H1 (cell line): ENCODE results near the gene MRPL54. TPM values are rescaled to one million over a fixed set of nuclear protein-coding genes. Genes with fewer than 3 reads are reported as not detected.

Experiments
- CTCF ChIA-PET: fragments of 300-600 bp; sonication (Branson Sonifier 250); formaldehyde crosslinking; loops from one replicate; lab custom pipeline; 2021; ENCODE audit not compliant: partially characterized antibody; lab: Charles Lee
- POLR2A ChIA-PET: fragments of 300-600 bp; sonication (Branson Sonifier 250); formaldehyde crosslinking; loops from one replicate; lab custom pipeline; 2021; ENCODE audit warnings: inconsistent platforms; ENCODE audit not compliant: partially characterized antibody; lab: Charles Lee
- DNase-seq, 2 experiments: peaks; one replicate each; pipeline versions ENCODE4 v3.0.0 to v3.0.0-alpha.2; 2010 to 2022; ENCODE audit warnings: low spot score in 2 of 2, low read depth in 1 of 2, mixed read lengths in 1 of 2
- FAIRE-seq: peaks from 2 replicates; lab custom pipeline; 2011; peaks lifted over from hg19 to GRCh38; lab: Jason Lieb, UNC
- H2AFZ ChIP-seq: 2 replicates; pipeline ENCODE4 v1.8.1; 2012; ENCODE audit warnings: low read length, inconsistent platforms
- H2AK5ac ChIP-seq: 2 replicates; pipeline ENCODE4 v1.6.1; 2013; ENCODE audit warnings: low read depth, low read length
- H2BK120ac ChIP-seq: replicated peaks from 2 replicates; pipeline ENCODE3; 2013; ENCODE audit warnings: low read depth, low read length, inconsistent platforms
- H2BK12ac ChIP-seq: 2 replicates; pipeline ENCODE4 v1.6.1; 2013; ENCODE audit warnings: low read depth, low read length
- H2BK15ac ChIP-seq: 2 replicates; pipeline ENCODE4 v1.6.1; 2013; ENCODE audit warnings: low read length
- H2BK20ac ChIP-seq: 2 replicates; pipeline ENCODE4 v1.6.1; 2013; ENCODE audit warnings: low read length
- H2BK5ac ChIP-seq: 2 replicates; pipeline ENCODE4 v1.6.1; 2013; ENCODE audit warnings: low read depth, low read length
- H3K14ac ChIP-seq: 2 replicates; pipeline ENCODE4 v1.6.1; 2013; ENCODE audit warnings: inconsistent platforms; ENCODE audit not compliant: insufficient read length
- H3K18ac ChIP-seq: 2 replicates; pipeline ENCODE4 v1.6.1; 2013; ENCODE audit warnings: low read length; ENCODE audit errors: extremely low read depth
- H3K23ac ChIP-seq: 2 replicates; pipeline ENCODE4 v1.6.1; 2013; ENCODE audit warnings: inconsistent platforms; ENCODE audit not compliant: insufficient read length
- H3K23me2 ChIP-seq: 2 replicates; pipeline ENCODE4 v1.6.1; 2013; ENCODE audit warnings: low read depth, low read length
- H3K27ac ChIP-seq: 2 replicates; pipeline ENCODE4 v1.6.1; 2011; ENCODE audit warnings: low read depth, low read length, inconsistent platforms
- H3K27me3 ChIP-seq, 4 experiments: replicated peaks in 1 of 4; 1 replicate in 1 of 4; 2 replicates in 3 of 4; pipeline versions ENCODE4 v1.6.1 to v1.8.1; 2011 to 2013; ENCODE audit warnings: low read length in 3 of 4, mild to moderate bottlenecking in 3 of 4, inconsistent platforms in 2 of 4, mixed read lengths in 2 of 4, moderate library complexity in 1 of 4; ENCODE audit not compliant: control insufficient read depth in 3 of 4, insufficient read depth in 3 of 4; ENCODE audit errors: extremely low read depth in 1 of 4
- H3K36me3 ChIP-seq, 4 experiments: 2 replicates each; pipeline versions ENCODE4 v1.6.1 to v1.8.1; 2011 to 2013; ENCODE audit warnings: mild to moderate bottlenecking in 4 of 4, low read length in 3 of 4, moderate library complexity in 2 of 4, control low read depth in 1 of 4, inconsistent platforms in 1 of 4; ENCODE audit not compliant: insufficient read depth in 4 of 4, control insufficient read depth in 2 of 4
- H3K4ac ChIP-seq: replicated peaks from 2 replicates; pipeline ENCODE3; 2013; ENCODE audit warnings: low read length, low read depth, mixed read lengths, inconsistent platforms; ENCODE audit not compliant: insufficient read length
- H3K4me1 ChIP-seq, 4 experiments: replicated peaks in 1 of 4; 1 replicate in 1 of 4; 2 replicates in 3 of 4; pipeline versions ENCODE4 v1.6.1 to v1.8.1; 2011 to 2013; ENCODE audit warnings: low read length in 3 of 4, inconsistent platforms in 2 of 4, mixed read lengths in 1 of 4; ENCODE audit not compliant: insufficient read depth in 4 of 4, control insufficient read depth in 3 of 4
- H3K4me2 ChIP-seq, 2 experiments: 2 replicates each; pipeline versions ENCODE4 v1.6.1 to v1.8.1; 2011 to 2013; ENCODE audit warnings: low read depth in 2 of 2, low read length in 2 of 2, control low read depth in 1 of 2, inconsistent platforms in 1 of 2, mild to moderate bottlenecking in 1 of 2; ENCODE audit not compliant: insufficient read depth in 1 of 2
- H3K4me3 ChIP-seq, 4 experiments: fragments of 200-600, 300-600 bp in 1 of 4; sonication (generic), shearing (Covaris generic), sonication (Bioruptor Twin) in 1 of 4; 2 replicates each; pipeline versions ENCODE4 v1.5.1 to v1.8.1; 2011 to 2016; ENCODE audit warnings: low read length in 4 of 4, low read depth in 3 of 4, control low read depth in 2 of 4, inconsistent platforms in 2 of 4, mild to moderate bottlenecking in 2 of 4, mixed read lengths in 1 of 4, moderate library complexity in 1 of 4; ENCODE audit not compliant: insufficient read depth in 2 of 4; ENCODE audit errors: extremely low read depth in 1 of 4
- H3K56ac ChIP-seq: replicated peaks from 2 replicates; pipeline ENCODE3; 2013; ENCODE audit warnings: low read depth, mild to moderate bottlenecking, mixed read lengths, low read length, inconsistent platforms; ENCODE audit not compliant: insufficient read length
- H3K79me1 ChIP-seq: 2 replicates; pipeline ENCODE4 v1.6.1; 2013; ENCODE audit warnings: low read depth, low read length, control low read depth
- H3K79me2 ChIP-seq, 2 experiments: 2 replicates each; pipeline versions ENCODE4 v1.6.1 to v1.8.1; 2012 to 2013; ENCODE audit warnings: low read length in 2 of 2, mild to moderate bottlenecking in 2 of 2, inconsistent platforms in 1 of 2; ENCODE audit not compliant: insufficient read depth in 2 of 2, control insufficient read depth in 1 of 2
- H3K9ac ChIP-seq, 4 experiments: replicated peaks in 1 of 4; 1 replicate in 1 of 4; 2 replicates in 3 of 4; pipeline versions ENCODE4 v1.6.1 to v1.8.1; 2011 to 2013; ENCODE audit warnings: low read depth in 3 of 4, low read length in 3 of 4, control low read depth in 2 of 4, mild to moderate bottlenecking in 2 of 4, moderate library complexity in 2 of 4, inconsistent platforms in 1 of 4; ENCODE audit errors: extremely low read depth in 1 of 4
- H3K9me3 ChIP-seq, 2 experiments: 2 replicates each; pipeline versions ENCODE4 v1.6.1 to v1.8.1; 2012 to 2013; ENCODE audit warnings: mild to moderate bottlenecking in 2 of 2, moderate library complexity in 2 of 2, control low read depth in 1 of 2, inconsistent platforms in 1 of 2, low read depth in 1 of 2, low read length in 1 of 2, mixed read lengths in 1 of 2; ENCODE audit not compliant: insufficient read depth in 2 of 2
- H4K20me1 ChIP-seq, 2 experiments: replicated peaks in 1 of 2; 2 replicates each; pipeline versions ENCODE3 to v1.8.1; 2011 to 2013; ENCODE audit warnings: inconsistent platforms in 2 of 2, low read length in 2 of 2, mild to moderate bottlenecking in 1 of 2; ENCODE audit not compliant: insufficient read depth in 2 of 2, control insufficient read depth in 1 of 2
- H4K5ac ChIP-seq: 2 replicates; pipeline ENCODE4 v1.6.1; 2013; ENCODE audit warnings: low read length, low read depth, mixed read lengths, inconsistent platforms; ENCODE audit not compliant: insufficient read length
- H4K8ac ChIP-seq: 2 replicates; pipeline ENCODE4 v1.8.0; 2013; ENCODE audit warnings: mild to moderate bottlenecking, moderate library complexity, low read length, inconsistent platforms; ENCODE audit not compliant: insufficient read depth; ENCODE audit errors: extremely low read depth
- H4K91ac ChIP-seq: replicated peaks from 2 replicates; pipeline ENCODE3; 2013; ENCODE audit warnings: low read length, mixed read lengths, inconsistent platforms; ENCODE audit not compliant: insufficient read length
- EP300 ChIP-seq, 2 experiments: IDR thresholded peaks; 1 replicate in 1 of 2; 2 replicates in 1 of 2; pipeline ENCODE4 v1.6.1; 2011 to 2012; ENCODE audit warnings: low read depth in 2 of 2, low read length in 2 of 2, mild to moderate bottlenecking in 2 of 2, borderline replicate concordance in 1 of 2, inconsistent platforms in 1 of 2, moderate library complexity in 1 of 2
- TCF12 ChIP-seq: IDR thresholded peaks from 2 replicates; pipeline ENCODE4 v1.6.1; 2011; ENCODE audit warnings: low read depth, mild to moderate bottlenecking, low read length
- WGBS, 2 experiments: shearing (Covaris generic) in 1 of 2; methylation state at CpG; one replicate each; pipeline versions ENCODE4 v1.1.6 to v1.1.7; 2013 to 2015; ENCODE audit warnings: low lambda C conversion rate in 2 of 2, mixed read lengths in 2 of 2, inconsistent platforms in 1 of 2, low coverage in 1 of 2, missing lambda C conversion rate in 1 of 2; ENCODE audit not compliant: insufficient replicate concordance in 2 of 2, insufficient coverage in 1 of 2, insufficient read length in 1 of 2; ENCODE audit errors: extremely low coverage in 1 of 2, missing lambda C conversion rate in 1 of 2; 5-methylcytosine and 5-hydroxymethylcytosine counted together
- polyA plus RNA-seq, 7 experiments: library from polyadenylated mRNA; depleted of rRNA in 3 of 7; stranded (reverse) in 5 of 7; unstranded in 2 of 7; fragments of >200 nt in 5 of 7; fragments of 200-250 nt in 2 of 7; gene quantifications; 1 replicate in 5 of 7; 2 replicates in 1 of 7; 4 replicates in 1 of 7; pipeline versions ENCODE4 v1.2.1 to v1.2.3, GENCODE V29; 2011 to 2013; ENCODE audit warnings: missing spikeins in 2 of 7, mixed read lengths in 2 of 7
- total RNA-seq: library from RNA; stranded (reverse); fragmentation: NEBNext Ultra II Directional; extraction: Animal tissue kit (Norgen Biotek cat#: 25700); gene quantifications from 2 replicates; pipeline ENCODE4 v1.2.1, GENCODE V29; 2021

Gene MRPL54
- total and polyA plus RNA-seq, 2 of the 8 experiments (the other 6 are each of a cell fraction or from before 2014, with no cell fraction given): 63.8 to 72.8 TPM

GRCh38 chr19:3759482-3760254 lies 2.8 kb upstream of the MRPL54 start:
- H4K8ac ChIP-seq: no peak overlapping the region
- peaks cover 5% of the 10 kb centered on the region for H3K23me2 ChIP-seq
- no peak overlapping the region for H2AK5ac ChIP-seq
- no peaks in the 10 kb centered on the region; the same call in 1 of the 2 replicates for H3K79me1 ChIP-seq
- H3K4ac ChIP-seq: no peak overlapping the region
- FAIRE-seq (no peak), DNase-seq (no peak)
- no peak overlapping the region for H2BK120ac ChIP-seq
- H4K5ac ChIP-seq: no peak overlapping the region
- H3K27me3 ChIP-seq: no peaks in the 10 kb centered on the region
- H2BK20ac ChIP-seq: no peak overlapping the region
- no peak overlapping the region for H2BK12ac ChIP-seq
- no peak overlapping the region for H3K18ac ChIP-seq
- H3K56ac ChIP-seq: no peak overlapping the region
- H2BK5ac ChIP-seq: no peak overlapping the region
- H3K4me3 ChIP-seq: no peak overlapping the region
- no peaks in the 10 kb centered on the region for H3K9me3 ChIP-seq
- H3K79me2 ChIP-seq: peaks cover 0 to 7% of the 10 kb centered on the region in 2 experiments; a peak in 1 of 4 replicates
- no peak overlapping the region for H2AFZ ChIP-seq
- no peak overlapping the region for H2BK15ac ChIP-seq
- TF ChIP-seq TCF12 (no peak), EP300 (IDR thresholded peaks at IDR 0.05; ENCODE audit: borderline replicate concordance in 1 of 2, low read depth in 2 of 2, low read length in 2 of 2) (no peak)
- H3K4me1 ChIP-seq: no peaks in the 10 kb centered on the region
- no peak overlapping the region for H3K9ac ChIP-seq
- CTCF ChIA-PET: interaction anchor here (0.6 to 1.4 kb wide), 7 partner anchors 10 to 891 kb away, joined by 3 to 4 read pairs (median 3); no protein-coding TSS in a partner anchor
- POLR2A ChIA-PET: interaction anchor here (0.7 to 1.9 kb wide), 3 partner anchors 9 to 294 kb away, joined by 3 to 6 read pairs (median 3); no protein-coding TSS in a partner anchor
- no peak overlapping the region for H3K4me2 ChIP-seq
- no peak overlapping the region for H4K91ac ChIP-seq
- H3K14ac ChIP-seq: no peak overlapping the region
- no peaks in the 10 kb centered on the region for H4K20me1 ChIP-seq
- 94% methylated on average over 17 of the region's 19 CpGs; no CpG with 5 or more reads in 1 of the 2 experiments for WGBS, 2 experiments
- H3K27ac ChIP-seq: no peak overlapping the region
- H3K23ac ChIP-seq: no peak overlapping the region
- peaks cover 0 to 3% (median 0%) of the 10 kb centered on the region in 4 experiments; a peak in 2 of 8 replicates for H3K36me3 ChIP-seq
